Measurements from ENCODE around the gene CST11. TPM values are rescaled to one million over a fixed set of nuclear protein-coding genes. Genes with fewer than 3 reads are reported as not detected.
A peak's percentile ranks its signal among the peaks of the same experiment; 100 is the strongest.

CST11 gene
- total RNA-seq, 1 donor from 2014 or later, result not detected

- H3K9me3 ChIP-seq (replicated peaks), result no peaks in the 10 kb centered on the region
Measured at GRCh38 chr20:23441850-23442313, 10.8 kb downstream of the CST11 start.

DNA sequence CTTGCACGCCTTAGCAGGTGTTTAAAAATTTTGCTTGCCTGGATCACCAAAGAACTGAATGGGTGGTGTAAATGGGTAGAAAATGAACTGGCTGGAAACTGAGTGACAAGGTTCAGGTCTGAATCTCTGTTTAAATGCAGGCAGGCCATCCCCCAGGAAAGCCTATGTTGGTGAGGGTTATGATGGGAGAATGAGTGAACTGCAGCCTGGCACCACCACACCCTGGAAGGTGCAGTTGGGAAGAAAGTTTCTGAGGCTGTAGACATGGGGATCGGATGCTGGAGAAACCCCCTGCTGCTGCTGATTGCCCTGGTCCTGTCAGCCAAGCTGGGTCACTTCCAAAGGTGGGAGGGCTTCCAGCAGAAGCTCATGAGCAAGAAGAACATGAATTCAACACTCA, 12.7 kb downstream of the CST11 start:
- H3K4me3 ChIP-seq, result no peak overlapping the region
- DNase-seq, result no peak
- intact Hi-C loops (cut with micrococcal nuclease), result loop anchor here (10.0 kb wide), 1 partner anchor 165 kb away; the partner anchor contains the start of gene CST9
- H3K27ac ChIP-seq (replicated peaks), result no peak overlapping the region
- H3K36me3 ChIP-seq, result no peaks in the 10 kb centered on the region
- H3K9me3 ChIP-seq (replicated peaks), result no peaks in the 10 kb centered on the region
- TF ChIP-seq, protein P1, sequence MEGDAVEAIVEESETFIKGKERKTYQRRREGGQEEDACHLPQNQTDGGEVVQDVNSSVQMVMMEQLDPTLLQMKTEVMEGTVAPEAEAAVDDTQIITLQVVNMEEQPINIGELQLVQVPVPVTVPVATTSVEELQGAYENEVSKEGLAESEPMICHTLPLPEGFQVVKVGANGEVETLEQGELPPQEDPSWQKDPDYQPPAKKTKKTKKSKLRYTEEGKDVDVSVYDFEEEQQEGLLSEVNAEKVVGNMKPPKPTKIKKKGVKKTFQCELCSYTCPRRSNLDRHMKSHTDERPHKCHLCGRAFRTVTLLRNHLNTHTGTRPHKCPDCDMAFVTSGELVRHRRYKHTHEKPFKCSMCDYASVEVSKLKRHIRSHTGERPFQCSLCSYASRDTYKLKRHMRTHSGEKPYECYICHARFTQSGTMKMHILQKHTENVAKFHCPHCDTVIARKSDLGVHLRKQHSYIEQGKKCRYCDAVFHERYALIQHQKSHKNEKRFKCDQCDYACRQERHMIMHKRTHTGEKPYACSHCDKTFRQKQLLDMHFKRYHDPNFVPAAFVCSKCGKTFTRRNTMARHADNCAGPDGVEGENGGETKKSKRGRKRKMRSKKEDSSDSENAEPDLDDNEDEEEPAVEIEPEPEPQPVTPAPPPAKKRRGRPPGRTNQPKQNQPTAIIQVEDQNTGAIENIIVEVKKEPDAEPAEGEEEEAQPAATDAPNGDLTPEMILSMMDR (IDR thresholded peaks at IDR 0.05; ENCODE audit: borderline replicate concordance), result no peak
- no peaks in the 10 kb centered on the region for H3K27me3 ChIP-seq (ENCODE audit: low read depth)
- peaks cover 10% of the 10 kb centered on the region for H3K4me1 ChIP-seq

More at GRCh38 chr20:23441850-23442313, 10.8 kb downstream of the CST11 start:
- Histone ChIP-seq H3K4me1 (no peaks in the 10 kb centered on the region), H3K27me3 (ENCODE audit: low read depth) (no peaks in the 10 kb centered on the region), H3K27ac (replicated peaks) (no peak overlapping the region), H3K4me3 (no peak overlapping the region), H3K36me3 (no peaks in the 10 kb centered on the region)
- intact Hi-C loops (cut with micrococcal nuclease), result loop anchor here (10.0 kb wide), 1 partner anchor 163 kb away; the partner anchor contains the start of gene CST9
- TF ChIP-seq, protein P1 (IDR thresholded peaks at IDR 0.05; ENCODE audit: borderline replicate concordance), result peak; percentile 91
- DNase-seq, result peak; percentile 47

DNA sequence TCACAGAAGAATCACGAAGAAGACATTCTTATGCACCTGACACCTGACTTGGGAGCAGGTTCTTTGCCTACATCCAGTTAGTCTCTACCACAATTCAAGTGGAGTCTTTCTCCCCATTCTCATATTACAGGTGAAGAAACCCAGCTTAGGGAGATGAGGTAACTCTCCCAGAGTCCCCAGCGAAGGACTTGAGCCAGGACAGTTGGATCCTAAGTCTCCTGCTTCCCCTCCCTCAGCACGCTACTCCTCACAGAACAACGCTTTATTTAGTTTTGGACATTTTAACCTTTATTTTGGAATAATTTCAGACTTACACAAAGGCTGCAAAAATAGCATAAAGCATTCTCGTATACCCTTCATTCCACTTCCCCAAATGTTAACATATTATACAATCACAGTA, 14.0 kb downstream of the CST11 start:
- H3K27me3 ChIP-seq (ENCODE audit: low read depth), result no peaks in the 10 kb centered on the region
- no peak for DNase-seq
- H3K27ac ChIP-seq (replicated peaks), result no peak overlapping the region
- TF ChIP-seq, protein P1 (IDR thresholded peaks at IDR 0.05; ENCODE audit: borderline replicate concordance), result no peak
- H3K4me3 ChIP-seq, result no peak overlapping the region
- intact Hi-C loops (cut with micrococcal nuclease), result no loop called here
- peaks cover 10% of the 10 kb centered on the region for H3K4me1 ChIP-seq
- no peaks in the 10 kb centered on the region for H3K36me3 ChIP-seq
- no peaks in the 10 kb centered on the region for H3K9me3 ChIP-seq (replicated peaks)

DNA sequence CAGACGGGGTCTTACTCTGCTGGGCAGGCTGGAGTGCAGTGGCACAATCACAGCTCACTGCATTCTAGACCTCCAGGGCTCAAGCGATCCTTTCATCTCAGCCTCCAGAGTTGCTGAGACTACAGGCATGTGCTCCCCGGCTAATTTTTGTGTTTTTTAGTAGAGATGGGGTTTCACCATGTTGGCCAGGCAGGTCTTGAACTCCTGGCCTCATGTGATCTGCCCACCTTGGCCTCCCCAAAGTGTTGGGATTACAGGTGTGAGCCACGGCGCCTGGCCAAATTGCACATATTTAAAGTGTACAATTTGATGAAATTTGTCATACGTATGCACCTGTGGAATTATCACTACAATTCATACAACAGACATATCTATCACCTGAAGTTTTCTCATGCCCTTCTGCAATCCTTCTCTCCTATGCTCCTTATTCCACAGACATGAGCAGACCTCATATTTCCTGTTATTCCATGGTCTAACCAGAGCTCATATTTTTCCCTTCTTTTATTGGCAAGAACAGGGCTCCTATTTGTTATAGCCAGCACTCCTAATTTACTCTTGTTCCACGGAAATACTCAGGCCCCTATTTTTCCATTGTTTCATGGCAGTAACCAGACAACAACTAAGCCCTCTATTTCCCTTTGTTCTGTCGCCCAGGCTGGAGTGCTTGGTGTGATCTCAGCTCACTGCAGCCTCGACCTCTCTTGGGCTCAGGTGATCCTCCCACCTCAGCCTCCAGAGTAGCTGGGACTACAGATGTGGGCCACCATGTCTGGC, 15.4 kb downstream of the CST11 start:
- H3K36me3 ChIP-seq, result no peaks in the 10 kb centered on the region
- no peaks in the 10 kb centered on the region for H3K27me3 ChIP-seq (ENCODE audit: low read depth)
- no peaks in the 10 kb centered on the region for H3K9me3 ChIP-seq (replicated peaks)
- H3K4me3 ChIP-seq, result no peak overlapping the region
- peak overlapping the region; percentile 27 for H3K27ac ChIP-seq (replicated peaks)
- H3K4me1 ChIP-seq, result peaks cover 10% of the 10 kb centered on the region
- intact Hi-C loops (cut with micrococcal nuclease), result no loop called here
- TF ChIP-seq, protein P1 (IDR thresholded peaks at IDR 0.05; ENCODE audit: borderline replicate concordance), result no peak
- DNase-seq, result no peak

DNA sequence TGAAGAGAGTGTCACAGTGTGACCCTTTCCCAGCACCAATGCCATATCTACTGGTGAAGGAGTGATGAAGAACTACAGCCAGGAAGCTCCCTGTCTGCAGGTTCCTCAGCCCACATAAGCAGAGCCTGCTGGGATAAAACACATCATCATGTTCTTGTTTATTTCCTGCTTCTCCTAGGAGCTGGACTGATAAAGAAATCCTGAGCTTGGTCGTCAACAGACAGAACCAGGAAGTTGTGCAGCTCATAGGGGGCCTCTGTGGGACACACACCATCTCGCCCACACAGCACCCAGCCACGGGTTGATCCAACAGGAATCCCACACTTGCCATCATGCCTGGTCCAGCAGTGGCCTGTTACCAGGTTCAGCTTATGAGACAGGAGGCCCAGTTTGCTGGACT, 16.0 kb downstream of the CST11 start:
- H3K27me3 ChIP-seq (ENCODE audit: low read depth), result no peaks in the 10 kb centered on the region
- H3K27ac ChIP-seq (replicated peaks), result peak overlapping the region; percentile 27
- H3K9me3 ChIP-seq (replicated peaks), result no peaks in the 10 kb centered on the region
- TF ChIP-seq, protein P1 (IDR thresholded peaks at IDR 0.05; ENCODE audit: borderline replicate concordance), result no peak
- H3K4me1 ChIP-seq, result peaks cover 10% of the 10 kb centered on the region
- no peak for DNase-seq
- intact Hi-C loops (cut with micrococcal nuclease), result no loop called here
- H3K4me3 ChIP-seq, result no peak overlapping the region
- no peaks in the 10 kb centered on the region for H3K36me3 ChIP-seq
